DND-41 (cell line): ENCODE results near the gene CDH12.

Experiments
- ATAC-seq: fragments of 200-7000 bp; cut with Tn5 transposase; 3 replicates; pipeline ENCODE4 v1.9.1; 2021; ENCODE audit warnings: low read depth; ENCODE audit not compliant: insufficient read depth
- DNase-seq: peaks from one replicate; pipeline ENCODE4 v3.0.0-alpha.2; 2020
- H2AFZ ChIP-seq: 2 replicates; pipeline ENCODE4 v1.6.0; 2012; ENCODE audit warnings: low read depth, low read length
- H3K27ac ChIP-seq: 2 replicates; pipeline ENCODE4 v1.5.1; 2012; ENCODE audit warnings: low read length, inconsistent platforms
- H3K27me3 ChIP-seq: fragments of 200-600 bp; sonication (generic); 2 replicates; pipeline ENCODE4 v1.6.0; 2012; ENCODE audit warnings: low read length, mild to moderate bottlenecking, inconsistent platforms; ENCODE audit not compliant: insufficient read depth, poor library complexity
- H3K36me3 ChIP-seq: 2 replicates; pipeline ENCODE4 v1.5.1; 2012; ENCODE audit warnings: low read length, inconsistent platforms; ENCODE audit not compliant: insufficient read depth
- H3K4me1 ChIP-seq: 2 replicates; pipeline ENCODE4 v1.5.1; 2012; ENCODE audit warnings: mild to moderate bottlenecking, low read length; ENCODE audit not compliant: insufficient read depth
- H3K4me2 ChIP-seq: 2 replicates; pipeline ENCODE4 v1.6.0; 2012; ENCODE audit warnings: mild to moderate bottlenecking, moderate library complexity, low read length, inconsistent platforms; ENCODE audit not compliant: insufficient read depth
- H3K4me3 ChIP-seq, 2 experiments: fragments of 200-600 bp in 1 of 2; shearing (Covaris generic) in 1 of 2; 2 replicates each; pipeline ENCODE4 v1.5.1; 2012 to 2016; ENCODE audit warnings: inconsistent platforms in 2 of 2, low read length in 2 of 2, mild to moderate bottlenecking in 2 of 2, low read depth in 1 of 2, moderate library complexity in 1 of 2
- H3K79me2 ChIP-seq: 2 replicates; pipeline ENCODE4 v1.6.0; 2012; ENCODE audit warnings: low read length, inconsistent platforms; ENCODE audit not compliant: insufficient read depth
- H3K9ac ChIP-seq: 2 replicates; pipeline ENCODE4 v1.6.0; 2012; ENCODE audit warnings: low read depth, mild to moderate bottlenecking, inconsistent platforms, low read length, moderate library complexity
- H3K9me3 ChIP-seq: 2 replicates; pipeline ENCODE4 v1.5.1; 2012; ENCODE audit warnings: low read length, moderate library complexity, mild to moderate bottlenecking, inconsistent platforms; ENCODE audit not compliant: insufficient read depth, severe bottlenecking
- H4K20me1 ChIP-seq: 2 replicates; pipeline ENCODE4 v1.6.0; 2012; ENCODE audit warnings: low read length; ENCODE audit not compliant: insufficient read depth
- EZH2 ChIP-seq: IDR thresholded peaks from 3 replicates; pipeline ENCODE4 v1.6.1; 2012; ENCODE audit warnings: borderline replicate concordance, low read depth, mild to moderate bottlenecking, moderate library complexity, low read length, inconsistent platforms; ENCODE audit not compliant: severe bottlenecking
- TF ChIP-seq, protein P1 (sequence below): IDR thresholded peaks from 2 replicates; pipeline ENCODE4 v1.5.1; 2012; ENCODE audit warnings: borderline replicate concordance, low read length, moderate library complexity, mild to moderate bottlenecking; ENCODE audit not compliant: poor library complexity, severe bottlenecking; ENCODE audit errors: extremely low read depth

CDH12 gene

DNA sequence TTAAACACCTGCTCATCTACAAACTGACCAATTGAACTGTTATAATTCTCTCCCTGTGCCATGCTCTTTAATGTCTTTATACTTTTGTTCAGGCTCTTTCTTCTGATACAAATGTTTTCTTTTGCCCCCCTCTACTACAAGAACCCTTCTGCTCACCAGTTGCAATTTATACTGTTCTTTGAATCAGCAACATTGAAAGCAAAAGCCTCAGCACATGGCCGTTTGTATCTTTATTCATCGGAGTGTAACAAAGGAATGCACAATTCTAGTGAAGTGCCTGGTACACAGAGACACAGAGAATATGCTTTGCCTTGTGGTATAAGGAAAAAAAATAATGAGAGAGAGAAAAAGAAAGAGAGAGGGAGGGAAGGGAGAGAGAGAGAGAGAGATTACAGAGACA, 547.1 kb downstream of the CDH12 start:
- Histone ChIP-seq H2AFZ (no peak overlapping the region), H3K36me3 (no peaks in the 10 kb centered on the region), H3K4me2 (no peak overlapping the region), H3K9ac (no peak overlapping the region), H3K4me1 (no peaks in the 10 kb centered on the region), H3K4me3 (no peak overlapping the region), H3K27me3 (no peaks in the 10 kb centered on the region), H4K20me1 (no peaks in the 10 kb centered on the region), H3K27ac (no peak overlapping the region), H3K79me2 (no peaks in the 10 kb centered on the region), H3K9me3 (no peaks in the 10 kb centered on the region)
- TF ChIP-seq EZH2: no peak
- TF ChIP-seq, protein P1, sequence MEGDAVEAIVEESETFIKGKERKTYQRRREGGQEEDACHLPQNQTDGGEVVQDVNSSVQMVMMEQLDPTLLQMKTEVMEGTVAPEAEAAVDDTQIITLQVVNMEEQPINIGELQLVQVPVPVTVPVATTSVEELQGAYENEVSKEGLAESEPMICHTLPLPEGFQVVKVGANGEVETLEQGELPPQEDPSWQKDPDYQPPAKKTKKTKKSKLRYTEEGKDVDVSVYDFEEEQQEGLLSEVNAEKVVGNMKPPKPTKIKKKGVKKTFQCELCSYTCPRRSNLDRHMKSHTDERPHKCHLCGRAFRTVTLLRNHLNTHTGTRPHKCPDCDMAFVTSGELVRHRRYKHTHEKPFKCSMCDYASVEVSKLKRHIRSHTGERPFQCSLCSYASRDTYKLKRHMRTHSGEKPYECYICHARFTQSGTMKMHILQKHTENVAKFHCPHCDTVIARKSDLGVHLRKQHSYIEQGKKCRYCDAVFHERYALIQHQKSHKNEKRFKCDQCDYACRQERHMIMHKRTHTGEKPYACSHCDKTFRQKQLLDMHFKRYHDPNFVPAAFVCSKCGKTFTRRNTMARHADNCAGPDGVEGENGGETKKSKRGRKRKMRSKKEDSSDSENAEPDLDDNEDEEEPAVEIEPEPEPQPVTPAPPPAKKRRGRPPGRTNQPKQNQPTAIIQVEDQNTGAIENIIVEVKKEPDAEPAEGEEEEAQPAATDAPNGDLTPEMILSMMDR: no peak
- ATAC-seq: no peak
- no peak for DNase-seq

DNA sequence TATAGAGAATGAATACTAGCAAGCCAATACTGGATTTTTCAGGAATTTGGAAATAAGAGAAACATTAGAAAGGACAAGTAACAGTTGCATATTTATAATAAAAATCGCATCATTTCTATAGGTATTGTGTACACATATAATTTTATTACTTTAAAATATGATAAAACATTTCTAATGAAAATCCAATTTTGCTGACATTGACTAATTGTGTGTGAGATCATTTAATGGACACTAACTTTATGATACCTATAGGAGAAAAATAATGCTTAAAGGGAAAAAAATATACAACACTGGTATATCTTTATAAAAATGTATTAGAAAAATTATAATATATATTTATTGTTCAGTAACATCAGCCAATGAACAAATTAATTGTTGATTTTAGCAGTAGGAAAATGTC, 557.3 kb downstream of the CDH12 start:
- Histone ChIP-seq H3K36me3 (no peaks in the 10 kb centered on the region), H3K9ac (no peak overlapping the region), H3K27ac (no peak overlapping the region), H4K20me1 (no peaks in the 10 kb centered on the region), H3K79me2 (no peaks in the 10 kb centered on the region), H3K4me3 (no peak overlapping the region), H3K9me3 (peaks cover 6% of the 10 kb centered on the region), H2AFZ (no peak overlapping the region), H3K27me3 (no peaks in the 10 kb centered on the region), H3K4me2 (no peak overlapping the region), H3K4me1 (no peaks in the 10 kb centered on the region)
- no peak for TF ChIP-seq EZH2
- TF ChIP-seq, protein P1: no peak
- DNase-seq (no peak), ATAC-seq (no peak)

DNA sequence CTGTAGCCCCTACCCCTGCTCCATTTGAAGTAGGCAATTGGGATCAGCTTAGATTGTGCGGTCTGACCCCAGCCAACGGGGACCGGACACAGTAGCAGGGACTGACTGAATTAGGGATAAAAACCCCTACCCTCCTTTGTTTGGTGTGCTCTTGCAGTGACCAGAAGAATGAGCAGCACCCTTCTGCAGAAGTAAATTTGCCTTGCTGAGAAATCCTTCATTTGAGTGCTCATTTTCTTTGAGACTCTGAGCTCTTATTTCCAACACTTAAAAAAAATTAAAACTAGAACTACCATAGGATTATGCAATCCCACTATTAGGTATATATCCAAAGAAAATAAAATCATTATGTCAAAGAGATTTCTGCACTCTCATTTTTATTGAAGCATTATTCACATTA, 560.0 kb downstream of the CDH12 start:
- H3K4me2 ChIP-seq: no peak overlapping the region

More for the DNA sequence above, 560.0 kb downstream of the CDH12 start:
- no peaks in the 10 kb centered on the region for H4K20me1 ChIP-seq
- ATAC-seq (no peak), DNase-seq (no peak)
- no peaks in the 10 kb centered on the region for H3K27me3 ChIP-seq
- no peaks in the 10 kb centered on the region for H3K79me2 ChIP-seq
- no peak for TF ChIP-seq EZH2
- TF ChIP-seq, protein P1: no peak
- H3K4me3 ChIP-seq: no peak overlapping the region
- no peaks in the 10 kb centered on the region for H3K36me3 ChIP-seq
- H2AFZ ChIP-seq: no peak overlapping the region
- H3K9ac ChIP-seq: no peak overlapping the region
- H3K9me3 ChIP-seq: peaks cover 6% of the 10 kb centered on the region
- no peak overlapping the region for H3K27ac ChIP-seq
- no peaks in the 10 kb centered on the region for H3K4me1 ChIP-seq
